Measurements from ENCODE around the gene SLC38A1. TPM values are rescaled to one million over a fixed set of nuclear protein-coding genes. Genes with fewer than 3 reads are reported as not detected.
"Not testable (repeated sequence)": the region's sequence is repeated elsewhere in the genome, so short reads cannot be mapped to it uniquely, and the experiment has no call there.

The SLC38A1 gene
- total RNA-seq, 1 donor from 2014 or later = 232 TPM

GRCh38 chr12:46253544-46254162 lies 15.2 kb downstream of the SLC38A1 start:
- no peak for DNase-seq
- Mint-ChIP-seq H3K36me3 (ENCODE audit: unreplicated experiment) (peaks cover 29% of the 10 kb centered on the region), H3K27me3 (ENCODE audit: unreplicated experiment) (peaks cover 7% of the 10 kb centered on the region), H3K4me3 (ENCODE audit: unreplicated experiment) (no peak overlapping the region), H3K4me1 (ENCODE audit: low read depth, unreplicated experiment) (peaks cover 6% of the 10 kb centered on the region), H3K27ac (ENCODE audit: unreplicated experiment) (no peak overlapping the region), H3K9me3 (ENCODE audit: unreplicated experiment) (peaks cover 9% of the 10 kb centered on the region)
- TF ChIP-seq CTCF (IDR thresholded peaks at IDR 0.05; ENCODE audit: partially characterized antibody, unreplicated experiment) = no peak

GRCh38 chr12:46251994-46252393 lies 16.8 kb downstream of the SLC38A1 start:
- Mint-ChIP-seq H3K27me3 (ENCODE audit: unreplicated experiment) (peaks cover 12% of the 10 kb centered on the region), H3K36me3 (ENCODE audit: unreplicated experiment) (peaks cover 44% of the 10 kb centered on the region), H3K9me3 (ENCODE audit: unreplicated experiment) (peaks cover 15% of the 10 kb centered on the region)
- not testable (repeated sequence) for H3K4me1 Mint-ChIP-seq (ENCODE audit: low read depth, unreplicated experiment); H3K27ac Mint-ChIP-seq (ENCODE audit: unreplicated experiment); DNase-seq; H3K4me3 Mint-ChIP-seq (ENCODE audit: unreplicated experiment)

- H3K4me1 Mint-ChIP-seq (ENCODE audit: low read depth, unreplicated experiment) = not testable (repeated sequence)
Observed at GRCh38 chr12:46249960-46250359, 18.9 kb downstream of the SLC38A1 start.

GRCh38 chr12:46246021-46246700 lies 22.7 kb downstream of the SLC38A1 start:
- DNase-seq = no peak
- Mint-ChIP-seq H3K36me3 (ENCODE audit: unreplicated experiment) (peaks cover 34% of the 10 kb centered on the region), H3K27ac (ENCODE audit: unreplicated experiment) (no peak overlapping the region), H3K4me1 (ENCODE audit: low read depth, unreplicated experiment) (peaks cover 6% of the 10 kb centered on the region), H3K27me3 (ENCODE audit: unreplicated experiment) (peaks cover 12% of the 10 kb centered on the region), H3K9me3 (ENCODE audit: unreplicated experiment) (peaks cover 12% of the 10 kb centered on the region), H3K4me3 (ENCODE audit: unreplicated experiment) (no peak overlapping the region)
- TF ChIP-seq CTCF (IDR thresholded peaks at IDR 0.05; ENCODE audit: partially characterized antibody, unreplicated experiment) = no peak

More at GRCh38 chr12:46249960-46250359, 18.9 kb downstream of the SLC38A1 start:
- Mint-ChIP-seq H3K36me3 (ENCODE audit: unreplicated experiment) (peaks cover 37% of the 10 kb centered on the region), H3K27me3 (ENCODE audit: unreplicated experiment) (peaks cover 12% of the 10 kb centered on the region), H3K9me3 (ENCODE audit: unreplicated experiment) (peaks cover 15% of the 10 kb centered on the region)
- not testable (repeated sequence) for H3K4me3 Mint-ChIP-seq (ENCODE audit: unreplicated experiment); DNase-seq; H3K27ac Mint-ChIP-seq (ENCODE audit: unreplicated experiment)

GRCh38 chr12:46244997-46245396 lies 23.8 kb downstream of the SLC38A1 start:
- Mint-ChIP-seq H3K36me3 (ENCODE audit: unreplicated experiment) (peaks cover 24% of the 10 kb centered on the region), H3K27me3 (ENCODE audit: unreplicated experiment) (peaks cover 7% of the 10 kb centered on the region), H3K9me3 (ENCODE audit: unreplicated experiment) (peaks cover 12% of the 10 kb centered on the region), H3K4me1 (ENCODE audit: low read depth, unreplicated experiment) (peaks cover 7% of the 10 kb centered on the region), H3K4me3 (ENCODE audit: unreplicated experiment) (no peak overlapping the region), H3K27ac (ENCODE audit: unreplicated experiment) (no peak overlapping the region)
- TF ChIP-seq CTCF (IDR thresholded peaks at IDR 0.05; ENCODE audit: partially characterized antibody, unreplicated experiment) = no peak
- no peak for DNase-seq

Data from glutamatergic neuron (in vitro differentiated cells).